GM21529 (cell line): ENCODE measurements around the gene NXT2.
"Not testable (repeated sequence)": the region's sequence is repeated elsewhere in the genome, so short reads cannot be mapped to it uniquely, and the experiment has no call there.

Source experiments
- ATAC-seq: cut with Tn5 transposase; IDR thresholded peaks from one replicate; pipeline ENCODE4 v1.9.1; 2021; ENCODE audit not compliant: unreplicated experiment

Gene NXT2

GRCh38 chrX:109536439-109537323 lies at the start of gene NXT2:
TSS of gene NXT2 (plus strand) at chrX:109536844. CDS start at chrX:109537007, 163 bp downstream.
- peak; percentile 96 for ATAC-seq

DNA sequence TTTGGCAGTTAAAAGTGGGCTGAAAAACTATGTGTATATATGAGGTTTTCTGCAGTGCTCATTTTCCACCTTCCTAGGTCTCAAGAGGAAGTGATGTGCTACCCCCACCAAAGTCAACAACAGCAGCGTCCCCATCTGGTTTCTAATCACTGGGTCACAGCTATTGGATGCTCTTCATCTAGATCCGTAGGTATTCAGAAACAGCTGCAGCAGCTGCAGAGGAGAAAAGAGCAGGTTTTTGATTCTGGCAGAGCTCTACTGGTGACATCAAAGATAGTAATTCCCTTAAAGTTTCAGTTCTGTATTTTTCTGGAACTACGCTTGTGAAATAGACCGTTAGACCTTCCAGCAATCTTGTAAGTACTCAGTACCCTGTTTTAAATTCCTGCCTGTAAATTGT lies 49.0 kb upstream of the NXT2 start:
- peak; percentile 63 for ATAC-seq

GRCh38 chrX:109489174-109489573 lies 47.5 kb upstream of the NXT2 start:
- ATAC-seq, result no peak

DNA sequence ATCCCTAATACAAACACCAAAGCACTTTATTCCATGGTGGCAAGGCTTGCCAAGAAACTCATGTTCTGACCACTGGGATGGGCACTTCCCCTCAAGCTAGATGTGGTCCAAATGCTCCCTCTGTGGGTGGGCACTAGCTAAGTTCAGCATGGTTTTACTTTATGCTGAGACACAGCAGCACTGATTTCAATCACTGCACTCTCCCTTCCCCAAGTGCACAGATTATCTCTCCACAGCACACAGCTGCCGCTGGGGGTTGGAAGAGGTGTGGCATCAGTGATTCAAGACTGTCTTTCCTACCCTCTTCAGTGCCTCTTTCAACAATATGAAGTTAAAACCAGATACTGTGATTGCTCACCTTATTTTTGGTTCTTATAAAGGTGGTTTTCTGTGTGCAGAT lies 38.2 kb upstream of the NXT2 start:
- no peak for ATAC-seq

- ATAC-seq, result no peak
Measured at GRCh38 chrX:109501176-109501575, 35.5 kb upstream of the NXT2 start.

GRCh38 chrX:109508915-109509314 lies 27.7 kb upstream of the NXT2 start:
- no peak for ATAC-seq

GRCh38 chrX:109511113-109511512 lies 25.5 kb upstream of the NXT2 start:
- ATAC-seq, result no peak

- no peak for ATAC-seq
Measured at GRCh38 chrX:109519001-109519400, 17.6 kb upstream of the NXT2 start.

DNA sequence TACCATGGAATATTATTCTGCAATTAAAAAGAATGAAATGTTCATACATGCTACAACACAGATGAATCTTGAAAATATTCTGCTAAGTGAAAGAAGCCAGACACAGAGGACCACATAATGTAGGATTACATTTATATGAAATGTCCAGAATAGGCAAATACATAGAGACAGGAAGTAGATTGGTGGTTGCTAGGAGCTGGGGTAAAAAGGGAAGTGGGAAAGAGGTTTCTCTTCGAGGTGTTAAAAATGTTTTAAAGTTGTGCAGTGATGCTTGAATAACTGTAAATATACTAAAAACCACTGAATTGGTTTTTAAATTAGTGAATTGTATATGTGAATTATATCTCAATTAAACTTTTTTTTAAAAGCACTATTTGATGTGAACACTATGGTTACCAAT lies 3.6 kb upstream of the NXT2 start:
- ATAC-seq, result no peak

DNA sequence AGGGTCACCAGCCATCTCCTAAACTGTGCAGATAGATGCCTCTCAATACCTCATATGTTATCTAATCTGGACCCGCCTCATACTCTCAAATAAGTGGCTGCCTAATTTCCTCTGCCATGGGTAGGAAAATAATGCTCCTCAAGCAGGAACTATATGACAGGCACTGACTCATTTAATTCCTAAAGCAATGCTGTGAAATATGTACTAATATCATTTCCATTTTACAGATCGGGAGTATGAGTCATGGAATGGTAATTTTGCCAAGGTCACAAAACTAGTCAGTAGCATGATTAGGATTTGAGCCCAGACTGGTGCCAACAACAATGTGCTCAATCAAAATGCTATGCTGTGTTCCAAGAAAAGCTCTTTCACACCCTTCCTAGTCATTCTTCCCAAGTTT lies 3.0 kb upstream of the NXT2 start:
- ATAC-seq, result no peak

- ATAC-seq, result no peak
Measured at GRCh38 chrX:109534933-109535332, 1.7 kb upstream of the NXT2 start.

GRCh38 chrX:109535578-109535977 lies 1.1 kb upstream of the NXT2 start:
- no peak for ATAC-seq

DNA sequence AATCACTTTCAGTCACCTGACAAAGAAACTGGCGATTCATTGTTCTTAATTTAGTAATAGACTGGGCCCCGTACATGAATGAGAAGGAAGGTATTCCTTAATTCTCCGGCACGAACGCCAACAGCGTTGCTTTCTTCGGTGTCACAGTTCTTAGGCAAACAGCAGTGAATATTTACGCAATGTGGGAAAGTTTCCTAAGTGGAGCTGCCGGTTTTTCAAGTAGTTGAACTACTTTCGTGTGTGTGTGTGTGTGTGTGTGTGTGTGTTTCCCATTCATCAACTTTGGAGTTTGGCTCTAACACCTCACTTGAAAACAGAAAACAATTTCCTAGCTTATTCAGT lies 651 bp downstream of the NXT2 start:
- no peak for ATAC-seq

- ATAC-seq, result not testable (repeated sequence)
Measured at GRCh38 chrX:109539007-109539406, 2.4 kb downstream of the NXT2 start.

DNA sequence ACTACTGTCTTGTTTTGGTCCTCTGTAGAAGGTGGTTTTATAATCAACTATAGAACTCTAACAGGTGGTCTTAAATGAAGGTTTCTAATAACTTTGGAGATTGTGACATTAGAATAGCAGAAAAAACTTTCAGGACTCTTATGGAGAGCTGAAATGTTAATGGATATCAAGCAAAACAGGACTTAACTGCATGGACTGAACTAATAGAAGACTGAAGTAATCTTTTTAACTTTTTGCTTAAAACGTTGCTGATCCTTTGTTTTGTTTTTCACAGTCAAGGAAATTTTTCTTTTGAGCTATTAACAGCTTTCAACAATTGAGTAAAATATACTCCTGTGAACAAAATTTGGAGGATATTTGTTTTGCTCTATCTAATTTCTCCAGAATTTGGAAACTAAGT lies 17.2 kb downstream of the NXT2 start:
- no peak for ATAC-seq

GRCh38 chrX:109576083-109576482 lies 39.4 kb downstream of the NXT2 start:
- not testable (repeated sequence) for ATAC-seq

DNA sequence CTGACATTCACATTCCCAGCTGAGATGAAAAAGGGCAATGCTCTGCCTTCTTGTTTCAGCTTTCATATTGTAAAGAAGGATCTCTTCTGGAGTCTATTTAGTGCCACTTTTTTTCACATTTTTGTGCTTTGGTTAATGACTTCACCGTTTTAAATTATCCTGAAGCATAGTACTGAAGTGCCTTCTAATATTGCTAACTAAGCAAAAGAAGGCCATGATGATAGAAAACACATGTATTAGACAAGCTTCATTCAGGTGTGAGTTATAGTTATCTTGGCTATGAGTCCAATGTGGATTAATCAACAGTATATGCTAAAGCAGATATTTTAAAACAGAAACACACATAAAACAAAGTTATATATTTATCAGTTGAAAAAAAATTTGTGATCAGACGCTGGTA lies 40.4 kb downstream of the NXT2 start:
- no peak for ATAC-seq

GRCh38 chrX:109578916-109579315 lies 42.3 kb downstream of the NXT2 start:
- no peak for ATAC-seq

GRCh38 chrX:109585488-109585887 lies 48.8 kb downstream of the NXT2 start:
- ATAC-seq, result no peak

DNA sequence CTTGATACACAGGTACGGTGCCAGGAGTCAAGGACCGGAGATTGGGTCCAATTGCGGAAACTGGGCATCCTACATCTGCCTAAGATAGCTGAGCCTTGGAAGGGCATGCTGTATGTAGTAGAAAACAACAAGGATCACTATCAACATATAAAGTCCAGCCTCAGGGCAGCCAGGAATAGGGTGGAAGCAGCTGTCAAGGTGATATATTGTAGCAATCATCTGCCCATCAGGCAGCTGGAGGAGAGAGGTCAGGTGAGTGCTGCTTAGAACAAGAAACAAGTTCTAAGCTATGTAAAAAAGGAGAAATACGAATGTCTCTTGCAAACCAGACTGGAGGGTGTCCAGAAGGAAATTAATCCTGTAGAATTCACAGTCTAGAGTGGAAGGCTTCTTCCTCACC lies 53.5 kb downstream of the NXT2 start:
- ATAC-seq, result no peak
